HepG2 (cell line): ENCODE results near the gene AGER. TPM values are rescaled to one million over a fixed set of nuclear protein-coding genes. Genes with fewer than 3 reads are reported as not detected.

Experiments
- AGO2 ChIP-seq: fragments of 200-400 bp; formaldehyde crosslinking; optimal IDR thresholded peaks from 2 replicates; pipeline ENCODE3; 2017; ENCODE audit warnings: mild to moderate bottlenecking, low read depth, low read length, moderate library complexity
- BCL6 ChIP-seq: IDR thresholded peaks from 2 replicates; pipeline ENCODE4 v1.6.1; 2016; ENCODE audit warnings: missing genetic modification reagents, missing compliant biosample characterization
- CENPBD1 ChIP-seq: sonication (generic); formaldehyde crosslinking; IDR thresholded peaks from 2 replicates; pipeline ENCODE4 v1.8.0; 2022; ENCODE audit warnings: missing genetic modification reagents, low read depth, mild to moderate bottlenecking, borderline replicate concordance
- DBP ChIP-seq: sonication (generic); formaldehyde crosslinking; IDR thresholded peaks from 2 replicates; pipeline ENCODE4 v1.4.0; 2020; ENCODE audit warnings: missing genetic modification reagents; ENCODE audit errors: not compliant biosample characterization
- GMEB1 ChIP-seq: sonication (generic); formaldehyde crosslinking; IDR thresholded peaks from 2 replicates; pipeline ENCODE4 v1.5.1; 2020; ENCODE audit warnings: missing genetic modification reagents, mild to moderate bottlenecking, borderline replicate concordance
- IRF1 ChIP-seq: sonication (generic); formaldehyde crosslinking; IDR thresholded peaks from 2 replicates; pipeline ENCODE4 v1.4.0; 2020; ENCODE audit warnings: low read depth, mild to moderate bottlenecking, missing genetic modification reagents
- JUN ChIP-seq: sonication (generic); formaldehyde crosslinking; IDR thresholded peaks from 2 replicates; pipeline ENCODE4 v1.4.0; 2020; ENCODE audit warnings: mild to moderate bottlenecking, missing genetic modification reagents
- NFAT5 ChIP-seq: sonication (generic); formaldehyde crosslinking; IDR thresholded peaks from 2 replicates; pipeline ENCODE4 v1.4.0; 2020; ENCODE audit warnings: missing genetic modification reagents
- RNF219 ChIP-seq: sonication (generic); formaldehyde crosslinking; IDR thresholded peaks from 2 replicates; pipeline ENCODE4 v1.5.0; 2020; ENCODE audit warnings: mild to moderate bottlenecking, missing genetic modification reagents
- RXRA ChIP-seq: sonication (generic); formaldehyde crosslinking; IDR thresholded peaks from 2 replicates; pipeline ENCODE4 v1.5.1; 2020; ENCODE audit warnings: missing genetic modification reagents
- SNAI1 ChIP-seq: sonication (generic); formaldehyde crosslinking; IDR thresholded peaks from 2 replicates; pipeline ENCODE4 v1.5.0; 2020; ENCODE audit warnings: mild to moderate bottlenecking, missing genetic modification reagents, borderline replicate concordance
- YEATS2 ChIP-seq: sonication (generic); formaldehyde crosslinking; IDR thresholded peaks from 2 replicates; pipeline ENCODE4 v1.4.0; 2020; ENCODE audit warnings: missing genetic modification reagents, borderline replicate concordance
- ZFP90 ChIP-seq: sonication (generic); formaldehyde crosslinking; IDR thresholded peaks from 2 replicates; pipeline ENCODE4 v1.8.0; 2022; ENCODE audit warnings: missing genetic modification reagents, mild to moderate bottlenecking, inconsistent platforms, borderline replicate concordance
- ZMAT3 ChIP-seq: sonication (generic); formaldehyde crosslinking; conservative IDR thresholded peaks from 2 replicates; pipeline ENCODE4 v1.7.0; 2021; ENCODE audit warnings: missing genetic modification reagents
- ZNF512B ChIP-seq: sonication (generic); formaldehyde crosslinking; IDR thresholded peaks from 2 replicates; pipeline ENCODE4 v1.5.1; 2020; ENCODE audit warnings: missing genetic modification reagents, mild to moderate bottlenecking, borderline replicate concordance
- polyA plus RNA-seq, 8 experiments: library from polyadenylated mRNA; depleted of rRNA in 3 of 8; stranded (reverse) in 7 of 8; unstranded in 1 of 8; fragments of >200 nt; fragmentation: Illumina TruSeq in 4 of 8; extraction: Trizol in 4 of 8; gene quantifications; 2 replicates each; pipeline versions ENCODE4 v1.2.1 to v1.2.3, GENCODE V29; 2011 to 2016; ENCODE audit warnings: low read depth in 4 of 8, missing spikeins in 1 of 8, mixed read lengths in 1 of 8; ENCODE audit not compliant: insufficient read depth in 1 of 8
- total RNA-seq, 5 experiments: library from RNA; depleted of rRNA; stranded (reverse); fragments of >200 nt; fragmentation: Illumina TruSeq; extraction: Trizol; gene quantifications; 2 replicates each; pipeline ENCODE4 v1.2.3, GENCODE V29; 2016; ENCODE audit warnings: low read depth in 1 of 5

AGER gene
- total and polyA plus RNA-seq, 2 of the 13 experiments (the other 11 are each of a cell fraction or from before 2014, with no cell fraction given), result 1.9 to 5.1 TPM

- TF ChIP-seq ZNF512B (CRISPR knock-in tag) (no peak), GMEB1 (no peak), YEATS2 (CRISPR knock-in tag) (no peak), RNF219 (CRISPR knock-in tag) (no peak), NFAT5 (CRISPR knock-in tag) (no peak), DBP (CRISPR knock-in tag) (no peak), ZMAT3 (CRISPR knock-in tag) (no peak), CENPBD1 (CRISPR knock-in tag) (no peak), BCL6 (CRISPR knock-in tag) (no peak), AGO2 (no peak), SNAI1 (no peak), RXRA (no peak), ZFP90 (CRISPR knock-in tag) (no peak), JUN (CRISPR knock-in tag) (no peak), IRF1 (CRISPR knock-in tag) (no peak)
Measured at GRCh38 chr6:32210191-32210601, 26.1 kb upstream of the AGER start (continued).
